ENCODE results near the gene TMPRSS11D.

GRCh38 chr4:67853336-67853735 is 30.5 kb downstream of the TMPRSS11D start:
- TF ChIP-seq CTCF (conservative IDR thresholded peaks at IDR 0.05 in 1 of 2, IDR thresholded peaks at IDR 0.05 in 1 of 2; ENCODE audit: low read depth in 1 of 2, low read length in 2 of 2) (no peak), EZH2 (IDR thresholded peaks at IDR 0.05; ENCODE audit: low read length, missing control alignments) (no peak)
